ENCODE results near the gene VIPAS39.

The VIPAS39 gene

GRCh38 chr14:77458249-77458950, 999 bp upstream of the VIPAS39 start:
- peaks cover 26% of the 10 kb centered on the region for H3K4me1 ChIP-seq (ENCODE audit: insufficient read depth, low read length, poor library complexity, severe bottlenecking)
- H3K79me2 ChIP-seq (ENCODE audit: insufficient read depth, low read length) = peaks cover 73% of the 10 kb centered on the region
- peak overlapping the region; percentile 99 for H2AFZ ChIP-seq (ENCODE audit: low read length)
- no peaks in the 10 kb centered on the region for H3K27me3 ChIP-seq (ENCODE audit: insufficient read depth, low read length, poor library complexity, severe bottlenecking)
- peak overlapping the region; percentile 86 for H3K9ac ChIP-seq (ENCODE audit: low read depth, low read length, poor library complexity, severe bottlenecking)
- H3K36me3 ChIP-seq (ENCODE audit: insufficient read depth, low read length) = peaks cover 33% of the 10 kb centered on the region; the same call in 1 of the 2 replicates
- peak overlapping the region; percentile 97 for H3K4me2 ChIP-seq (ENCODE audit: low read depth, low read length, poor library complexity, severe bottlenecking)
- no peaks in the 10 kb centered on the region for H3K9me3 ChIP-seq (ENCODE audit: insufficient read depth, low read depth, low read length)
- no peaks in the 10 kb centered on the region for H3K9me2 ChIP-seq (replicated peaks; ENCODE audit: low read depth, low read length)
- H3K4me3 ChIP-seq (ENCODE audit: low read length, poor library complexity, severe bottlenecking) = peak overlapping the region; percentile 94
- no peak for TF ChIP-seq EZH2phosphoT487 (IDR thresholded peaks at IDR 0.05; ENCODE audit: borderline replicate concordance)
- no peak for TF ChIP-seq CTCF (conservative IDR thresholded peaks at IDR 0.05; ENCODE audit: low read length)
- peaks cover 32% of the 10 kb centered on the region for H4K20me1 ChIP-seq (ENCODE audit: insufficient read depth, low read length, poor library complexity, severe bottlenecking)
- H3F3A ChIP-seq (ENCODE audit: low read depth) = no peaks in the 10 kb centered on the region

GRCh38 chr14:77457115-77457521, 283 bp downstream of the VIPAS39 start:
- H3K27me3 ChIP-seq (ENCODE audit: insufficient read depth, low read length, poor library complexity, severe bottlenecking) = no peaks in the 10 kb centered on the region
- peak overlapping the region; percentile 94 for H3K4me3 ChIP-seq (ENCODE audit: low read length, poor library complexity, severe bottlenecking)
- H3K4me2 ChIP-seq (ENCODE audit: low read depth, low read length, poor library complexity, severe bottlenecking) = peak overlapping the region; percentile 88
- peak overlapping the region; percentile 76 for H2AFZ ChIP-seq (ENCODE audit: low read length)
- peaks cover 22% of the 10 kb centered on the region; the same call in 1 of the 2 replicates for H3K36me3 ChIP-seq (ENCODE audit: insufficient read depth, low read length)
- TF ChIP-seq EZH2phosphoT487 (IDR thresholded peaks at IDR 0.05; ENCODE audit: borderline replicate concordance) = no peak
- TF ChIP-seq CTCF (conservative IDR thresholded peaks at IDR 0.05; ENCODE audit: low read length) = no peak
- peaks cover 27% of the 10 kb centered on the region for H4K20me1 ChIP-seq (ENCODE audit: insufficient read depth, low read length, poor library complexity, severe bottlenecking)
- no peaks in the 10 kb centered on the region for H3K9me3 ChIP-seq (ENCODE audit: insufficient read depth, low read depth, low read length)
- no peaks in the 10 kb centered on the region for H3F3A ChIP-seq (ENCODE audit: low read depth)
- H3K79me2 ChIP-seq (ENCODE audit: insufficient read depth, low read length) = peaks cover 62% of the 10 kb centered on the region
- H3K9ac ChIP-seq (ENCODE audit: low read depth, low read length, poor library complexity, severe bottlenecking) = peak overlapping the region; percentile 86
- H3K9me2 ChIP-seq (replicated peaks; ENCODE audit: low read depth, low read length) = no peaks in the 10 kb centered on the region
- H3K4me1 ChIP-seq (ENCODE audit: insufficient read depth, low read length, poor library complexity, severe bottlenecking) = peaks cover 26% of the 10 kb centered on the region

- Histone ChIP-seq H3K79me2 (ENCODE audit: insufficient read depth, low read length) (peaks cover 52% of the 10 kb centered on the region), H3K9ac (ENCODE audit: low read depth, low read length, poor library complexity, severe bottlenecking) (peak overlapping the region; percentile 86), H3K36me3 (ENCODE audit: insufficient read depth, low read length) (peaks cover 12% of the 10 kb centered on the region; the same call in 1 of the 2 replicates), H3K4me1 (ENCODE audit: insufficient read depth, low read length, poor library complexity, severe bottlenecking) (peaks cover 23% of the 10 kb centered on the region), H4K20me1 (ENCODE audit: insufficient read depth, low read length, poor library complexity, severe bottlenecking) (peaks cover 24% of the 10 kb centered on the region), H3K4me2 (ENCODE audit: low read depth, low read length, poor library complexity, severe bottlenecking) (peak overlapping the region; percentile 88), H3K9me2 (replicated peaks; ENCODE audit: low read depth, low read length) (no peaks in the 10 kb centered on the region), H3F3A (ENCODE audit: low read depth) (no peaks in the 10 kb centered on the region), H2AFZ (ENCODE audit: low read length) (no peak overlapping the region), H3K4me3 (ENCODE audit: low read length, poor library complexity, severe bottlenecking) (peak overlapping the region; percentile 94), H3K9me3 (ENCODE audit: insufficient read depth, low read depth, low read length) (no peaks in the 10 kb centered on the region), H3K27me3 (ENCODE audit: insufficient read depth, low read length, poor library complexity, severe bottlenecking) (no peaks in the 10 kb centered on the region)
- TF ChIP-seq CTCF (conservative IDR thresholded peaks at IDR 0.05; ENCODE audit: low read length) (no peak), EZH2phosphoT487 (IDR thresholded peaks at IDR 0.05; ENCODE audit: borderline replicate concordance) (no peak)
Measured at GRCh38 chr14:77455966-77456640, 1.3 kb downstream of the VIPAS39 start.

All from Loucy (cell line).